Thoracic aorta endothelial cell (primary cell): Measurements from ENCODE around the gene WWOX. TPM values are rescaled to one million over a fixed set of nuclear protein-coding genes. Genes with fewer than 3 reads are reported as not detected.

ENCODE experiments used
- small RNA-seq: library from RNA; depleted of rRNA; stranded (forward); fragments of <200 nt; gene quantifications from one replicate; pipeline ENCODE3, GENCODE V24; 2012
- total RNA-seq: library from RNA; depleted of rRNA; stranded (reverse); fragments of >200 nt; gene quantifications from 2 replicates; pipeline ENCODE4 v1.2.3, GENCODE V29; 2012

Gene WWOX
- total RNA-seq = 16.4 and 17.0 TPM in 2 replicates

GRCh38 chr16:78099271-78100111 is at the start of gene WWOX:
Gene WWOX, plus strand, starts transcription at chr16:78099654.

Small RNA genes lying within 50 kb of the gene (small RNA-seq; reads per million reads assigned to genes)
- gene AC027279.3 = not detected

Other genes starting within 250 kb of the WWOX start
- gene CLEC3A, start 77.1 kb upstream of the WWOX start, total RNA-seq = not detected in 2 replicates